ENCODE results near the gene TMEM156.

TMEM156 gene

GRCh38 chr4:38920677-38921076 lies 111.5 kb downstream of the TMEM156 start:
- FAIRE-seq: no peak

- FAIRE-seq: no peak
These were observed 112.0 kb downstream of the TMEM156 start for GRCh38 chr4:38920186-38920585.

GRCh38 chr4:38919494-38919893 lies 112.7 kb downstream of the TMEM156 start:
- no peak for FAIRE-seq

GRCh38 chr4:38917481-38918025 lies 114.7 kb downstream of the TMEM156 start:
- no peak for FAIRE-seq

Data from endometrium (tissue), 2 donors.